K562 (cell line): ENCODE results near the gene NSUN6. TPM values are rescaled to one million over a fixed set of nuclear protein-coding genes. Genes with fewer than 3 reads are reported as not detected.

Source experiments
- CREM ChIP-seq: IDR thresholded peaks from 2 replicates; pipeline ENCODE4 v1.6.1; 2014; ENCODE audit warnings: antibody characterized with exemption, low read depth
- CSDE1 ChIP-seq, 2 experiments: fragments of 450-650 bp; IDR thresholded peaks; 2 replicates each; pipeline ENCODE4 v1.6.1; 2016; ENCODE audit warnings: mild to moderate bottlenecking in 1 of 2
- DNMT1 ChIP-seq: fragments of 450-650 bp; IDR thresholded peaks from 2 replicates; pipeline ENCODE4 v1.6.1; 2016; ENCODE audit warnings: antibody characterized with exemption, mild to moderate bottlenecking
- HMG20A ChIP-seq: fragments of 450-650 bp; formaldehyde crosslinking; conservative IDR thresholded peaks from 2 replicates; pipeline ENCODE4 v1.4.0; 2020; ENCODE audit warnings: mild to moderate bottlenecking, mixed read lengths
- JUND ChIP-seq, 2 experiments: IDR thresholded peaks; 2 replicates in 1 of 2; 3 replicates in 1 of 2; pipeline ENCODE4 v1.6.1; 2011; ENCODE audit warnings: borderline replicate concordance in 2 of 2, low read depth in 2 of 2, low read length in 2 of 2, improper control_type of control experiment in 1 of 2, missing biosample characterization in 1 of 2, missing genetic modification characterization in 1 of 2, missing genetic modification reagents in 1 of 2
- NFIX ChIP-seq: fragments of 250-450 bp; sonication (Bioruptor Pico); IDR thresholded peaks from 2 replicates; pipeline ENCODE4 v1.4.0; 2020; ENCODE audit warnings: low read depth, mild to moderate bottlenecking, moderate library complexity
- PHF8 ChIP-seq: fragments of 200-600 bp; sonication (generic); IDR thresholded peaks from 2 replicates; pipeline ENCODE4 v1.6.1; 2012; ENCODE audit warnings: mixed run types, mild to moderate bottlenecking, inconsistent platforms, low read length, moderate library complexity, borderline replicate concordance
- POLR3G ChIP-seq: IDR thresholded peaks from 2 replicates; pipeline ENCODE4 v1.6.1; 2011; ENCODE audit not compliant: insufficient read length, insufficient replicate concordance; ENCODE audit errors: extremely low read depth
- RAD21 ChIP-seq, 2 experiments: fragments of 250-450 bp in 1 of 2; fragments of 450-650 bp in 1 of 2; sonication (Bioruptor Pico) in 1 of 2; formaldehyde crosslinking in 1 of 2; IDR thresholded peaks in 1 of 2; conservative IDR thresholded peaks in 1 of 2; 2 replicates each; pipeline versions ENCODE4 v1.4.0 to v1.8.0; 2020 to 2022; ENCODE audit warnings: mild to moderate bottlenecking in 2 of 2, moderate library complexity in 1 of 2
- ZFP30 ChIP-seq: fragments of 250-450 bp; sonication (Bioruptor Pico); IDR thresholded peaks from 2 replicates; pipeline ENCODE4 v1.8.0; 2022; ENCODE audit warnings: moderate library complexity, mild to moderate bottlenecking, inconsistent platforms, borderline replicate concordance
- ZFPM2 ChIP-seq: fragments of 250-450 bp; sonication (Bioruptor Pico); IDR thresholded peaks from 2 replicates; pipeline ENCODE4 v1.5.1; 2022; ENCODE audit warnings: mild to moderate bottlenecking
- ZNF23 ChIP-seq: fragments of 250-450 bp; sonication (Bioruptor Pico); IDR thresholded peaks from 2 replicates; pipeline ENCODE4 v1.4.0; 2020; ENCODE audit warnings: mild to moderate bottlenecking
- ZNF431 ChIP-seq: sonication (generic); formaldehyde crosslinking; IDR thresholded peaks from 2 replicates; pipeline ENCODE4 v1.8.0; 2022; ENCODE audit warnings: mild to moderate bottlenecking, missing genetic modification reagents
- polyA plus RNA-seq, 8 experiments: library from polyadenylated mRNA; depleted of rRNA in 4 of 8; stranded (reverse) in 5 of 8; unstranded in 3 of 8; fragments of >200 nt; fragmentation: Nextera tagmentation in 2 of 8; fragmentation: Illumina TruSeq in 1 of 8; extraction: Ambion mirVana in 2 of 8; extraction: Trizol in 1 of 8; gene quantifications; 2 replicates each; pipeline versions ENCODE4 v1.2.1 to v1.2.3, GENCODE V29; 2011 to 2014; ENCODE audit warnings: inconsistent platforms in 1 of 8, missing spikeins in 1 of 8
- total RNA-seq, 7 experiments: library from RNA; depleted of rRNA in 6 of 7; stranded (reverse); fragments of >200 nt in 6 of 7; fragmentation: Illumina TruSeq in 2 of 7; extraction: Trizol in 2 of 7; gene quantifications; 2 replicates each; pipeline versions ENCODE4 v1.2.1 to v1.2.3, GENCODE V29; 2011 to 2021; ENCODE audit warnings: low replicate concordance in 1 of 7
- TF ChIP-seq, protein P1 (sequence below): fragments of 450-650 bp; IDR thresholded peaks from 2 replicates; pipeline ENCODE4 v1.6.1; 2016
- TF ChIP-seq, protein P2 (sequence below): fragments of 450-650 bp; IDR thresholded peaks from 2 replicates; pipeline ENCODE4 v1.6.1; 2016; ENCODE audit warnings: low read depth
- TF ChIP-seq, protein P3 (sequence below): fragments of 250-450 bp; sonication (Bioruptor Pico); IDR thresholded peaks from 2 replicates; pipeline ENCODE4 v1.8.0; 2021; ENCODE audit warnings: moderate library complexity, mild to moderate bottlenecking, inconsistent platforms

Gene NSUN6
- total and polyA plus RNA-seq, 9 of the 15 experiments (the other 6 are each of a cell fraction or from before 2014, with no cell fraction given) = 12.5 to 33.1 (median 24.2) TPM

DNA sequence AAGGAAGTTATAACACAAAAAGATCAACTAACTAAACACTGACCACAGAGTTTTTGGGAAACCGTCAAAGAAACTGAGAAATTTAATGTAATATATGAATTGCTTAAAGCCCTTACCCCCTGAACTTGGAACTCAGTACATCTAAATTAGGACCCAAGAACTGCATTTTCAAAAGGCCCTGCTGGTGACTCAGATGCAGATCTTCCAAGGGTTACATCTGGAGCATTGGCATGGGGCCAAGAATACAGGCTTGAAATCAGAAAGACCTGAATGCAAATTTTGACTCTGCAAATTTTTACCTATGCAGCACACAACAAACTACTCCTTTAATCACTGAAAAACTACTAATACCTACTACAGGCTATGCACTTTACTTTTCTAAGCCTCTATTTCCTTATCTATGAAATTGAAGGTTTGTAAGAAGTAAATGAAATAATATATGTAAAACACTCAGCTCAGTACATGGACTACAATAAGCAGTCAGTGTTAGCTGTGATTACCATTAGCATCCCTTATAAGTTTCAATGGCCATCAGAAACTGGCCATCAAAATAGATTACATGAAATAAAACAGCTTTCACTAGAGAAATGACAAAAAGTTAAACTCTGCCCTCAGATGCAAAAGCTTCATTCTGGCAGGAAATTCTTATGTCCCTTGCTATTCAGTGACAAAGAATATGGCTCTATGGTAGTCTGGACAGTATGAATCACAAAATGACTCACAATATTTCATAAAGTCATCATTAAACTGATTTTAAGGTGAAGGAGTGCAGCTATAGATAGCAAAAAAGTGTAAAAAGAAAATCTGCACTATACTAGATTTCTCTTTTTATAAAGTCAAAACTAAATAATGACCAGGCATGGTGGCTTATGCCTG, 43.6 kb downstream of the NSUN6 start (continued):
- TF ChIP-seq, protein P1, sequence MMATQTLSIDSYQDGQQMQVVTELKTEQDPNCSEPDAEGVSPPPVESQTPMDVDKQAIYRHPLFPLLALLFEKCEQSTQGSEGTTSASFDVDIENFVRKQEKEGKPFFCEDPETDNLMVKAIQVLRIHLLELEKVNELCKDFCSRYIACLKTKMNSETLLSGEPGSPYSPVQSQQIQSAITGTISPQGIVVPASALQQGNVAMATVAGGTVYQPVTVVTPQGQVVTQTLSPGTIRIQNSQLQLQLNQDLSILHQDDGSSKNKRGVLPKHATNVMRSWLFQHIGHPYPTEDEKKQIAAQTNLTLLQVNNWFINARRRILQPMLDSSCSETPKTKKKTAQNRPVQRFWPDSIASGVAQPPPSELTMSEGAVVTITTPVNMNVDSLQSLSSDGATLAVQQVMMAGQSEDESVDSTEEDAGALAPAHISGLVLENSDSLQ = no peak
- TF ChIP-seq RAD21 (CRISPR knock-in tag; conservative IDR thresholded peaks at IDR 0.05 in 1 of 2, IDR thresholded peaks at IDR 0.05 in 1 of 2) = 0 out of 4 replicates have a peak, but pooled peaks of 1 of the 2 experiments have one; percentile 24
- TF ChIP-seq POLR3G = no peak
- no peak for TF ChIP-seq DNMT1
- TF ChIP-seq, protein P2, sequence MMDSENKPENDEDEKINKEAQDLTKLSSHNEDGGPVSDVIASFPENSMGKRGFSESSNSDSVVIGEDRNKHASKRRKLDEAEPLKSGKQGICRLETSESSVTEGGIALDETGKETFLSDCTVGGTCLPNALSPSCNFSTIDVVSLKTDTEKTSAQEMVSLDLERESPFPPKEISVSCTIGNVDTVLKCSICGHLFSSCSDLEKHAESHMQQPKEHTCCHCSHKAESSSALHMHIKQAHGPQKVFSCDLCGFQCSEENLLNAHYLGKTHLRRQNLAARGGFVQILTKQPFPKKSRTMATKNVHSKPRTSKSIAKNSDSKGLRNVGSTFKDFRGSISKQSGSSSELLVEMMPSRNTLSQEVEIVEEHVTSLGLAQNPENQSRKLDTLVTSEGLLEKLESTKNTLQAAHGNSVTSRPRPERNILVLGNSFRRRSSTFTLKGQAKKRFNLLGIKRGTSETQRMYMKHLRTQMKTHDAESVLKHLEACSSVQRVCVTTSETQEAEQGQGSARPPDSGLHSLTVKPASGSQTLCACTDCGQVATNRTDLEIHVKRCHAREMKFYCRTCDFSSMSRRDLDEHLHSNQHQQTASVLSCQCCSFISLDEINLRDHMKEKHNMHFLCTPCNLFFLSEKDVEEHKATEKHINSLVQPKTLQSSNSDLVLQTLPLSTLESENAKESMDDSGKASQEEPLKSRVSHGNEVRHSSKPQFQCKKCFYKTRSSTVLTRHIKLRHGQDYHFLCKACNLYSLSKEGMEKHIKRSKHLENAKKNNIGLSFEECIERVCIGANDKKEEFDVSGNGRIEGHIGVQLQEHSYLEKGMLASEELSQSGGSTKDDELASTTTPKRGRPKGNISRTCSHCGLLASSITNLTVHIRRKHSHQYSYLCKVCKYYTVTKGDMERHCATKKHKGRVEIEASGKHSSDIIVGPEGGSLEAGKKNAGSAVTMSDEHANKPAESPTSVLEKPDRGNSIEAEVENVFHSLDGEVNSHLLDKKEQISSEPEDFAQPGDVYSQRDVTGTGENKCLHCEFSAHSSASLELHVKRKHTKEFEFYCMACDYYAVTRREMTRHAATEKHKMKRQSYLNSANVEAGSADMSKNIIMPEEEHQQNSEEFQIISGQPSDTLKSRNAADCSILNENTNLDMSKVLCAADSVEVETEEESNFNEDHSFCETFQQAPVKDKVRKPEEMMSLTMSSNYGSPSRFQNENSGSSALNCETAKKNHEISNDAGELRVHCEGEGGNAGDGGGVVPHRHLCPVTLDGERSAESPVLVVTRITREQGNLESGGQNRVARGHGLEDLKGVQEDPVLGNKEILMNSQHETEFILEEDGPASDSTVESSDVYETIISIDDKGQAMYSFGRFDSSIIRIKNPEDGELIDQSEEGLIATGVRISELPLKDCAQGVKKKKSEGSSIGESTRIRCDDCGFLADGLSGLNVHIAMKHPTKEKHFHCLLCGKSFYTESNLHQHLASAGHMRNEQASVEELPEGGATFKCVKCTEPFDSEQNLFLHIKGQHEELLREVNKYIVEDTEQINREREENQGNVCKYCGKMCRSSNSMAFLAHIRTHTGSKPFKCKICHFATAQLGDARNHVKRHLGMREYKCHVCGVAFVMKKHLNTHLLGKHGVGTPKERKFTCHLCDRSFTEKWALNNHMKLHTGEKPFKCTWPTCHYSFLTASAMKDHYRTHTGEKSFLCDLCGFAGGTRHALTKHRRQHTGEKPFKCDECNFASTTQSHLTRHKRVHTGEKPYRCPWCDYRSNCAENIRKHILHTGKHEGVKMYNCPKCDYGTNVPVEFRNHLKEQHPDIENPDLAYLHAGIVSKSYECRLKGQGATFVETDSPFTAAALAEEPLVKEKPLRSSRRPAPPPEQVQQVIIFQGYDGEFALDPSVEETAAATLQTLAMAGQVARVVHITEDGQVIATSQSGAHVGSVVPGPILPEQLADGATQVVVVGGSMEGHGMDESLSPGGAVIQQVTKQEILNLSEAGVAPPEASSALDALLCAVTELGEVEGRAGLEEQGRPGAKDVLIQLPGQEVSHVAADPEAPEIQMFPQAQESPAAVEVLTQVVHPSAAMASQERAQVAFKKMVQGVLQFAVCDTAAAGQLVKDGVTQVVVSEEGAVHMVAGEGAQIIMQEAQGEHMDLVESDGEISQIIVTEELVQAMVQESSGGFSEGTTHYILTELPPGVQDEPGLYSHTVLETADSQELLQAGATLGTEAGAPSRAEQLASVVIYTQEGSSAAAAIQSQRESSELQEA = no peak
- TF ChIP-seq HMG20A (CRISPR knock-in tag) = no peak
- TF ChIP-seq ZFP30 (CRISPR knock-in tag) = no peak
- TF ChIP-seq ZNF23 = no peak
- no peak for TF ChIP-seq CREM
- no peak for TF ChIP-seq ZNF431 (CRISPR knock-in tag)
- no peak for TF ChIP-seq PHF8
- no peak for TF ChIP-seq ZFPM2 (CRISPR knock-in tag)
- peak; percentile 95 for TF ChIP-seq NFIX (CRISPR knock-in tag)
- peak; percentile 47; the same call in 1 of the 2 replicates for TF ChIP-seq JUND (IDR thresholded peaks at IDR 0.05; ENCODE audit: borderline replicate concordance, low read depth, low read length)
- no peak for TF ChIP-seq JUND (tag; IDR thresholded peaks at IDR 0.05; ENCODE audit: borderline replicate concordance, low read depth, low read length)
- TF ChIP-seq, protein P3, sequence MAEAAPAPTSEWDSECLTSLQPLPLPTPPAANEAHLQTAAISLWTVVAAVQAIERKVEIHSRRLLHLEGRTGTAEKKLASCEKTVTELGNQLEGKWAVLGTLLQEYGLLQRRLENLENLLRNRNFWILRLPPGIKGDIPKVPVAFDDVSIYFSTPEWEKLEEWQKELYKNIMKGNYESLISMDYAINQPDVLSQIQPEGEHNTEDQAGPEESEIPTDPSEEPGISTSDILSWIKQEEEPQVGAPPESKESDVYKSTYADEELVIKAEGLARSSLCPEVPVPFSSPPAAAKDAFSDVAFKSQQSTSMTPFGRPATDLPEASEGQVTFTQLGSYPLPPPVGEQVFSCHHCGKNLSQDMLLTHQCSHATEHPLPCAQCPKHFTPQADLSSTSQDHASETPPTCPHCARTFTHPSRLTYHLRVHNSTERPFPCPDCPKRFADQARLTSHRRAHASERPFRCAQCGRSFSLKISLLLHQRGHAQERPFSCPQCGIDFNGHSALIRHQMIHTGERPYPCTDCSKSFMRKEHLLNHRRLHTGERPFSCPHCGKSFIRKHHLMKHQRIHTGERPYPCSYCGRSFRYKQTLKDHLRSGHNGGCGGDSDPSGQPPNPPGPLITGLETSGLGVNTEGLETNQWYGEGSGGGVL = no peak
- TF ChIP-seq CSDE1 (IDR thresholded peaks at IDR 0.05) = no peak
